Measurements from ENCODE around the gene RNF115. TPM values are rescaled to one million over a fixed set of nuclear protein-coding genes. Genes with fewer than 3 reads are reported as not detected.
A peak's percentile ranks its signal among the peaks of the same experiment; 100 is the strongest.

RNF115 gene
- total and polyA plus RNA-seq, 2 of the 4 experiments (the other 2 are of a cell fraction), result 13.5 to 22.9 TPM

DNA sequence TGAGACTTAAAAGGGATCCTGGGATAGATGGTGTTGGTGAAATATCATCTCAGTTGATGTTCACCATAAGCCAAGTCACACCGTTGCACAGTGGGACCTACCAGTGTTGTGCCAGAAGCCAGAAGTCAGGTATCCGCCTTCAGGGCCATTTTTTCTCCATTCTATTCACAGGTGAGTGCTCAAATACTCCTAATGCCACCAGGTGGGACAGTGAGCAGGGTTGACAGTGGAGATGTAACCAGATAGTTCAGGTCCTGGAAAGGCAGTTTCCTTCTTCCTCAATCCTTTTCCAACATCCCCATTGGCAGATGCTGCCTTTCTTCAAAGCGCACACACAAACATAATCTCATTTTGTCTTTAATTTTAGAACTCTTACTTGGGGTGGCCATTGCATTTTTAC is 93.0 kb downstream of the RNF115 start:
- Histone ChIP-seq H3K23ac (ENCODE audit: low read depth, low read length) (0 out of 2 replicates have a peak overlapping the region, but pooled peaks have one; percentile 32), H2AFZ (replicated peaks; ENCODE audit: low read length, poor library complexity) (no peak overlapping the region), H2BK15ac (ENCODE audit: low read depth, low read length) (0 out of 3 replicates have a peak overlapping the region, but pooled peaks have one; percentile 48), H4K5ac (ENCODE audit: low read depth, low read length) (no peak overlapping the region), H4K20me1 (ENCODE audit: insufficient read depth, low read length) (no peaks in the 10 kb centered on the region), H3K4me2 (ENCODE audit: low read depth, low read length) (no peak overlapping the region), H4K91ac (ENCODE audit: insufficient read depth, low read depth, low read length) (peak overlapping the region; percentile 32), H3K9me1 (ENCODE audit: insufficient read depth, low read length) (peaks cover 9% of the 10 kb centered on the region), H2AK5ac (ENCODE audit: low read depth, low read length) (peak overlapping the region; percentile 50; the same call in 1 of the 2 replicates), H2BK120ac (ENCODE audit: low read depth, low read length) (peak overlapping the region; percentile 43), H4K8ac (ENCODE audit: low read depth in 2 of 2, low read length in 2 of 2) (peak overlapping the region in 1 of 2 experiments; percentile 38; a peak in 1 of 4 replicates), H3K4me3 (ENCODE audit: insufficient read depth, low read depth, low read length) (no peak overlapping the region), H2BK5ac (ENCODE audit: low read depth, low read length, poor library complexity, severe bottlenecking) (peak overlapping the region; percentile 9), H3K4me1 (ENCODE audit: control insufficient read depth, insufficient read depth, low read length) (peaks cover 12% of the 10 kb centered on the region), H3K36me3 (ENCODE audit: control insufficient read depth, insufficient read depth, low read length) (0 out of 2 replicates have a peak, but pooled peaks cover 1% of the 10 kb centered on the region), H3K9me3 (ENCODE audit: control insufficient read depth, insufficient read depth, low read length) (no peaks in the 10 kb centered on the region), H3K18ac (ENCODE audit: low read depth, low read length) (no peak overlapping the region), H2BK20ac (ENCODE audit: low read depth, low read length) (no peak overlapping the region), H3K4ac (ENCODE audit: low read depth, low read length) (no peak overlapping the region; the same call in none of the 2 replicates), H2AK9ac (replicated peaks; ENCODE audit: low read depth, low read length, poor library complexity) (no peak overlapping the region), H3K9ac (ENCODE audit: low read depth, low read length) (no peak overlapping the region), H3K27me3 (ENCODE audit: control insufficient read depth, insufficient read depth, low read length) (no peaks in the 10 kb centered on the region), H3K14ac (replicated peaks; ENCODE audit: low read depth, low read length) (0 out of 2 replicates have a peak overlapping the region, but pooled peaks have one; percentile 46), H3K79me1 (ENCODE audit: low read depth in 1 of 2, low read length in 2 of 2) (peaks cover 6 to 25% of the 10 kb centered on the region in 2 experiments; a peak in 3 of 4 replicates), H3K56ac (ENCODE audit: extremely low read depth, insufficient read depth, low read length) (no peak overlapping the region), H3K27ac (ENCODE audit: insufficient read depth, low read length) (no peak overlapping the region)
- ATAC-seq (ENCODE audit: low read depth), result no peak
- ChIA-PET CTCF (no interaction called here), POLR2A (ENCODE audit: unreplicated experiment) (no interaction called here)
- WGBS, 2 experiments (ENCODE audit: extremely low coverage in 2 of 2, insufficient read length in 1 of 2), result no CpG with 5 or more reads among the region's 3 CpGs
- TF ChIP-seq POLR2A (IDR thresholded peaks at IDR 0.05; ENCODE audit: low read depth, low read length) (no peak), RAD21 (IDR thresholded peaks at IDR 0.05; ENCODE audit: low read length) (no peak)
- TF ChIP-seq, protein P1, sequence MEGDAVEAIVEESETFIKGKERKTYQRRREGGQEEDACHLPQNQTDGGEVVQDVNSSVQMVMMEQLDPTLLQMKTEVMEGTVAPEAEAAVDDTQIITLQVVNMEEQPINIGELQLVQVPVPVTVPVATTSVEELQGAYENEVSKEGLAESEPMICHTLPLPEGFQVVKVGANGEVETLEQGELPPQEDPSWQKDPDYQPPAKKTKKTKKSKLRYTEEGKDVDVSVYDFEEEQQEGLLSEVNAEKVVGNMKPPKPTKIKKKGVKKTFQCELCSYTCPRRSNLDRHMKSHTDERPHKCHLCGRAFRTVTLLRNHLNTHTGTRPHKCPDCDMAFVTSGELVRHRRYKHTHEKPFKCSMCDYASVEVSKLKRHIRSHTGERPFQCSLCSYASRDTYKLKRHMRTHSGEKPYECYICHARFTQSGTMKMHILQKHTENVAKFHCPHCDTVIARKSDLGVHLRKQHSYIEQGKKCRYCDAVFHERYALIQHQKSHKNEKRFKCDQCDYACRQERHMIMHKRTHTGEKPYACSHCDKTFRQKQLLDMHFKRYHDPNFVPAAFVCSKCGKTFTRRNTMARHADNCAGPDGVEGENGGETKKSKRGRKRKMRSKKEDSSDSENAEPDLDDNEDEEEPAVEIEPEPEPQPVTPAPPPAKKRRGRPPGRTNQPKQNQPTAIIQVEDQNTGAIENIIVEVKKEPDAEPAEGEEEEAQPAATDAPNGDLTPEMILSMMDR (conservative IDR thresholded peaks at IDR 0.05; ENCODE audit: low read depth, low read length), result no peak
- no TSS peak for BruUV-seq (replicated peaks)
- DNase-seq, result no peak
- dilution Hi-C loops (cut with HindIII; ENCODE audit: low sequenced_read_pairs, unreplicated experiment) (no loop called here), intact Hi-C loops (cut with micrococcal nuclease) (no loop called here), in situ Hi-C loops (cut with MboI; ENCODE audit: low sequenced_read_pairs) (no loop called here)

Data from IMR-90 (cell line).